GM19468 (cell line): ENCODE results near the gene KLHL42.
A peak's percentile ranks its signal among the peaks of the same experiment; 100 is the strongest.
"Not testable (repeated sequence)": the region's sequence is repeated elsewhere in the genome, so short reads cannot be mapped to it uniquely, and the experiment has no call there.

Source experiments
- ATAC-seq: cut with Tn5 transposase; IDR thresholded peaks from one replicate; pipeline ENCODE4 v1.9.1; 2021; ENCODE audit warnings: mild to moderate bottlenecking, moderate library complexity, moderate number of reproducible peaks; ENCODE audit not compliant: unreplicated experiment; ENCODE audit errors: extremely low read depth

The KLHL42 gene

GRCh38 chr12:27814411-27814810 is 34.4 kb downstream of the KLHL42 start:
- no peak for ATAC-seq

DNA sequence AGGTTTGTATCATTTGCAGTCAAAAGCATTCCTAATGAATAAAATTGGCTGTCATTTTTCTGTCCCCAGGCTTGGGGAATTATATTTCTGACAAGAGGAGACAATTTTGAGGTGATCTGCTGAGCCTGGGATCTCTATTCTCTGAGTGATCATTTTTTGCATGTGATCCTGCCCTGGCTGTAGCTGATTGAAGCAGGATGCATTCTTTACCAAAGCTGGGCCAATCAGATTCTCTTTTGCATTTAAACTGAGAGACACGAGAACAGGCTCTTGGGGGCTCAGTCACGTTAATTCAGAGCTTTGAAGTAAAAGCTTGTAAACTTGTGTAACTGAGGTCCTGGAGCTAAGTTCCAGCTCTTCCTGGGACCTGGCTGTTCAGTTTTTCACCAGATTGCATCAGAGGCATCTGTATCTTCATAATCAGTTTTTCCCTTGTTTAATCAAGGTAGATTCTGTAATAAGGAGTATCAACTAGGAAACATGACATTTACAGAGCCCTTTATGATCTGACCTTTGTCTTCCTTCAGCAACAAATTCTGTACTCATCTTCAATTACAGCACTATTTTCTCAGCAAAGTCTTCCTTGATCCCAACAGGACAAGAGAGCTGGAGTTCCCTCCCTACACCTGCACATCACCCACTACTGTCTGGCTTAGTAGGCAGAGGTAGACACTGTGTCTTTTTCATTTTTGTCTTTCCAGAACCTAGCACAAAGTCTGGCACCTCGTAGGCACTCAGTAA is 35.0 kb downstream of the KLHL42 start:
- no peak for ATAC-seq

GRCh38 chr12:27817766-27818165 is 37.7 kb downstream of the KLHL42 start:
- no peak for ATAC-seq

DNA sequence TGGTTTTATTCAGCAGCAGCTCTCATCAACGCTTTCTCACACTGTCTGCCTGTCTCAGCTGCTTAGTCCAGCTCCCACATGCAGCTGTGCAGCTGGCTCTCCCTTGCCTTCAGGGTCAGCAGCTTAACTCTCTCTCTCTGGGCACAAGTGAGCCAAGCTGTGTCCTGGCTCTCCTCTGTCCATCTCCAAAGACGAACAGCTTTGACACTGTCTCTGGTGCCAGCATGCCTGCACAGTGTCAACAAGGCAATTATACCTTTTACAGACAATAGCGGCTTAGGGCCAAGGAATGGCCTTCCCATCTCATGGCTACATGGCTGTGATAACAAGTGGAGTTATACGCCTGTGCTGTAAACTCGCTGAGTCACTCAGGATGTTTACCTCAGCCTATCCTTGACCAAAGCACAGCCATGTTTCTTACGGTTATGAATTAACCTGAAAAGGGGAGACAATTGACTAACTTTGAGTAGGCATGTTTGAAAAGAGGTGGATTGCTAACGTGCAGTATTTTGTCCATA is 38.4 kb downstream of the KLHL42 start:
- no peak for ATAC-seq

- no peak for ATAC-seq
Measured at GRCh38 chr12:27820564-27820963, 40.5 kb downstream of the KLHL42 start.

DNA sequence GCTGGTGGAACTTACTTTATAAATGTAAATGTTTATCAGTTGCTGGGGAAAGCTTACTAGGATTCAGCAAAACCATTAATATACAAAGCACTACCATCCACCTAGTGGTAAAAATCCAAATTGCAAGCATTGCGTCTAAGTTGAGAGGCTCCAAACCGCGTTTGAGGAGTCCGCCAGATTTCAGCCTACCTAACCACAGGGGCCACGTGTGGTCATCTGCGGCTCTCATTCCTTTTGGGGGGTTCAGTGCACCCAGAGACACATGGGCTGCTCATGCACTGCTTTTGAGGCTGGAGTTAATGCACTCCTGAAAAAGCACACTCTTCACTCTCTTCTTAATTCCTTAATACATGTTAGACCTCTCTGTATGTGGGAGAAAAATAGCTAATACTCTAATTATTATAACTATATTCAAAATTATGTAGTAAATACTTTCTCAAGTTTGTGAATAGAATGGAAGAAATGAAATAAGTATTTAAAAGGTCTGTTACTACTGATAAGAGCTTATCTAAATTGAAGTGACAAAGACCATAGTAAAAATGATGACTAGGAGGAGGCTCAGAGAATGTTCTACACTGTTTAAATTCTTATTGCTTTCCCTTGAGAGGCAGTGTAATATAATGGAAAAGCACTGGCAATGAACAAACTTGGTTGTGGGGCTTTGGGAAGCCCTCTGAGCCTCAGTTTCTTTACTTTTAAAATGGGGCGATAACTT is 41.4 kb downstream of the KLHL42 start:
- ATAC-seq, result no peak

DNA sequence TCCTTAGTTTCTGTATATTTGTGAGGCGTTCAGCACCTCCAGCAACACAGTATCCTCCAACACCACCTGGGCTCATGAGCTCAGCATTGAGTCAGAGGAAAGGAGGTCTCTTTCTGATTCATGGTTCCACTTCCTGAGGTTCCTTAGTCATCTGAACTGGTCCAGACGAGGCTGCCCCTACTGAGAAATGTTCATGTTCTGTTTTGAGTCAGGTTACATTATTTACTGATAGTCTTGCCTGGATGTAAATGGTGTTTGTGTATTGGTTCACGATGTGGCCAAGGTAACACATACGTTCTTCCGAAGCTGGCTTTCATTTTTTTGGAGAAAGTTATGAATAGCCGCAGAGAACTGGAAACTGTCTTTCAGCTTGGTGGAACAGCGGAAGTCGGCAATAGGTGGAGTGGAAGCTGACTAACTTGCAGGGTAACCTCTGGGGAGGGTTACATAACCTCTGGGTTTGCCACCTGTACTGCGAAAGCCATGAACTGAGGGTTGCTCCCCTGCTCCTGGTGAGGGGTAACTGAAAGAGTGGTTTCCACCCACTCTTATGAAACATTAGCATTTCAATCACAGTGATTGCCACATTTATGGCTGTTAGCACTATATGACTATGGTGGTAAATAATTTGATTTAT is 42.2 kb downstream of the KLHL42 start:
- ATAC-seq, result peak; percentile 43

GRCh38 chr12:27823038-27823437 is 43.0 kb downstream of the KLHL42 start:
- no peak for ATAC-seq

- ATAC-seq, result peak; percentile 7
Measured at GRCh38 chr12:27824126-27824842, 44.3 kb downstream of the KLHL42 start.

DNA sequence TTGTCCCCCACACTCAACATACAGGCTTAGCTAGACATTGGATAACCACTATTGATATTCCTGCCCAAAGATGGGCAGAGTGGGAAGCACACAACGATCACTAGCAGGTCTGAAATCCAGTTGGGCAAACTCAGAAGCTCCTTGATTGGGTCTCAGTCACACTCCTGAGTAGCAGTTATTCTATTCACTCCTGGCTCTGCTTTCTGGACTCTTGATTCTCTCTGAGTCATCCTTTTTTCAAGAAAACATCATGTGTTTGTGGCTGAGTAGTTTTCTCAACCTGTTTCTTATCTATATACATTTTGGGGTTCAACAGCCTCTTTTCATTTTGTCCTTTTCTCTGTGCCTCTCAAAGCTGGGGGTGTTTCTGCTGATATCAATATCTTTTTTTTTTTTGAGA is 46.0 kb downstream of the KLHL42 start:
- no peak for ATAC-seq

GRCh38 chr12:27828196-27828595 is 48.2 kb downstream of the KLHL42 start:
- ATAC-seq, result no peak

DNA sequence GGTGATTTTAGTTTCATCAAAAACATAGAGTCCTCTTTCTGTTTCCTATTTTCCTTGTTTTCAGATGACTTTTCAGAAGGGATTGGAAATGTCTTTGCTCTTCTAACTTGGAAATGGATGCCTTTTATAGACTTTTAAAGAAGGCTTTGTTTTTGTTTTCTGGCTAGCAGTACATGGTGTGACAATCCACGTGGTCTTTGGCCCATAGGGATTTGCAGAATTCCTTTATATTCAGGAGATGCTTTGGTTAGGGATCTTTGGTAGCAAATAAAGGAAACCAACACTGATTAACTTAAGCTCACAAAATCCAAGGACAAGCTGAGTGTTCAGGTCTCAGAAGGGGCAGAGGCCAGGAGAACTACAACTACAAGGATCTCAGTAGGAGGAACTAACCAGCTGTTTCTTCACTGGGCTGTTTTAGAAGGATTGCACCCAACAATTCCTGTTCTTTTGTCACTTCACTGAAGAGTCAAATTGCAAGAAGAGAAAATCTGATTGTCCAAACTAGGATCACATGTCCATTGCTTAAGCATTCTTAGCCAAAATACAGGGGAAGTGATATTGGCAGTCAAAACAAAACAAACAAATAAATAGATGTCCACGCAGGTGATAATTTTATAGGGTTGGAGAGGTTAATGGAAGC is 58.6 kb downstream of the KLHL42 start:
- ATAC-seq, result no peak

DNA sequence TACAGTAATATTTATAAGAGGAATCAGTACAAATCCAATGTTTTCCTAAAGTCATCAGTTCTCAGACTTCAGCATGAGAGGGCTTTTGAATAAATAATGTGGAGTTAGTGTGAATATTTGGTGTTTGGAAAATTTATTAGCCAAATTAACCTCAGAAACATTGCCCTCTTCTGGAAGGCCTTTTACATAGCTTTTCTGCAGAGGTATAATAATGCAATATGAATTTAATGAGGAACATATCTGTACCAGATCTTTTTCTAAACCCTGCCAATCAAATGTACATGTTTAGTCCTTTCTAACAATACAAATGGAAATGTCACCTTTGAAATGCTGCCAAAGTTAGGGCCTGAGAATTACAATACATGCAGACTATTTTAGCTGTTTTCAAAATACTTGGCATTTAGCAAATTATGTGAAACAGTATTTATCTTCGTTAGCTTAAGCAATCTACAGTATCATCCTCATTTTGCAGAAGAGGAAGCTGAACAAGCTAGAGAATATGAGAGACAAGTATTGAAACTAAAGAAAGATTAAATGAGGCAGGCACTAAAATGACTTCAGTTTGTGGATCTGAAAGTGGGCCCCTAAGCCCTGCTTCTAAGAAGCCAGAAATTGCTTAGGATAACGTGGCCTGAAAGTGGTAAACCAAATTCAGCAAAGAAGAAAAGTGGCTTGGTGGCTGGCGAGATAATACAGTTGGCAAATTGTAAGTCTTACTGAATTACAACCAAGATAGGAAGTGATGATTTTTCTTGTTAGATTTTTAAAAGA is 60.4 kb downstream of the KLHL42 start:
- no peak for ATAC-seq

- ATAC-seq, result no peak
Measured at GRCh38 chr12:27841392-27841882, 61.4 kb downstream of the KLHL42 start.

GRCh38 chr12:27843714-27844245 is 63.7 kb downstream of the KLHL42 start:
- ATAC-seq, result no peak

- ATAC-seq, result no peak
Measured at GRCh38 chr12:27844366-27845090, 64.5 kb downstream of the KLHL42 start.

- no peak for ATAC-seq
Measured at GRCh38 chr12:27845187-27845586, 65.2 kb downstream of the KLHL42 start.

- not testable (repeated sequence) for ATAC-seq
Measured at GRCh38 chr12:27845706-27846105, 65.7 kb downstream of the KLHL42 start.
